ENCODE data around the gene HCLS1.

GRCh38 chr3:121677141-121677540 lies 16.4 kb upstream of the HCLS1 start:
- TF ChIP-seq CTCF (IDR thresholded peaks at IDR 0.05) (no peak), EZH2 (IDR thresholded peaks at IDR 0.05; ENCODE audit: borderline replicate concordance, insufficient read depth, low read depth, low read length, poor library complexity, severe bottlenecking) (no peak)

Measured in B cell (primary cell).